AG10803 (cell line): ENCODE measurements around the gene OPA3.
"Not testable (repeated sequence)": the region's sequence is repeated elsewhere in the genome, so short reads cannot be mapped to it uniquely, and the experiment has no call there.

Experiments used
- DNase-seq: peaks from one replicate; pipeline ENCODE4 v3.0.0; 2010; ENCODE audit warnings: low read depth
- H3K4me3 ChIP-seq: 2 replicates; pipeline ENCODE4 v1.5.1; 2011; ENCODE audit warnings: mild to moderate bottlenecking, low read length, control low read depth
- CTCF ChIP-seq: conservative IDR thresholded peaks from 2 replicates; pipeline ENCODE4 v1.5.1; 2011; ENCODE audit warnings: mild to moderate bottlenecking, low read length, control low read depth, inconsistent platforms

The OPA3 gene

DNA sequence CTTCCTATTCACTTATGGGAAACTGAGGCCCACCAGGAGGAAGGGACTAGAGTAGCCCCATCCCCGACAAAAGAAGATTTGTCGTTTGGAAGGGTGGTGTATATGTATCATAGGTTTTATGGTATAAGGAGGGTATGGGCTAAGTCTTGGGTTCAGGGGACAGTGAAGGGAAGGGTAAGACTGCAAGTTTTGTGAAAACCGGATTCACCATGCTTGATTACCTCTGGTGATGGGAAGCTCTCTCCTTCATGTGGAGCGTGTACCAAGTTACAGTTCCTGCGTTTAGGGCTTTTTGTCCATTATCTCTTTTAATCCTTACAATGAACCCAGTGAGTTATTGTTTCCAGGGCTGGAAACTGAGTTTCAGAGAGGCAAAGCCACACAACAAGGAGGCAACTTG, 73.5 kb downstream of the OPA3 start:
- H3K4me3 ChIP-seq = no peak overlapping the region
- no peak for TF ChIP-seq CTCF
- no peak for DNase-seq

DNA sequence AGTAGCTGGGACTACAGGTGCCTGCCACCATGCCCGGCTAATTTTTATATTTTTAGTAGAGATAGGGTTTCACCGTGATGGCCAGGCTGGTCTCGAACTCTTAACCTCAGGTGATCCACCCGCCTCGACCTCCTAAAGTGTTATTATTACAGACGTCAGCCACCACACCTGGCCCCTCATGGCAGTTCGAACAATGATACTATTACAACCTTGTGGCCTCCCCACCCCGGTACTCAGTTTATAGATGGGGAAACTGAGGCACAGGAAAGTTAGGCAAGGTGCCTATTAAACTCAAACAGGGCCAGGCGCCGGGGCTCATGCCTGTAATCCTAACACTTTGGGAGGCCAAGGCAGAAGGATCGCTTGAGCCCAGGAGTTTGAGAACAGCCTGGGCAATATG, 74.2 kb downstream of the OPA3 start:
- DNase-seq = not testable (repeated sequence)
- peak overlapping the region; percentile 97; the same call in 1 of the 2 replicates for H3K4me3 ChIP-seq

- DNase-seq = no peak
- TF ChIP-seq CTCF = no peak
- peak overlapping the region; percentile 97 for H3K4me3 ChIP-seq
These were observed 74.9 kb downstream of the OPA3 start for GRCh38 chr19:45509692-45510015.

DNA sequence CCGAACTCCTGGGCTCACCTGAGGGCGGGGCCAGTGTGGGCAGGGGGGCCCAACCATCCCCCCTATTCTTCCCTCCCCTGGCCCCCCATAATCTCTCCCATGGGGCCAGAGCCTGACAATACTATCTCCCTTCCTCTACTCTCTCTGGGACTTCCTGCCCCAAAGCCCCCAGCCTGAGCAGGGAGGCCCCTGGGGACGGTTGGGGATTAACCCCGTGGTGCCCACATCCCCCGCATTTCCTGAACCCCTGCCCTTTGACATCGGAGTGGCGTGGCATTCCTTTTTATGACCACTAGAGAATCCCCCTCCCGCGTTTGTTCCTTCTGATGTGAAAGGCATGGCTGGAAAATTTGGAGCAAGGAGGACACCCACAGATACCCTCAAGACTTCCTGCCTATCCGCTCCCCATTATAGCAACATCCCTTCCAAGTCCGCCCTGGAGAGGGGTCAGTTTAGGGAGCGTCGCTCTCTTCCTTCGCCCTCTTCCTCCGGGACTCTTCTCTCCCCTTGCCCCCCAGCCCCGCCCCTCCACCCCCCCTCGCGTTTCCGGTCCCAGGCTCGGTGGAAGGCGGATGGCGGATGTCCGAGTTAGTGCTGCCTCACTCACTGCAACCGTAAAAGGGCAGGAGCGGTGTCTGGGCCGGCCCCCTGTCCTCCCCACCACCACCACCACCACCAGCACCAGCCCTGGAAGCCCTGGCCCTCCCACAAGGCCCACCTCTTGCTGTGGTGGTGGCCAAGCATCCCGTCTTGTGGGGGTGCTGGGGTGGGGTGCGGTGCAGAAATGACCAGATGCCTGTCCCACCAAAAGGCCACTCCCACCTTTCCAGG, 75.5 kb downstream of the OPA3 start:
- DNase-seq = peak; percentile 66
- no peak for TF ChIP-seq CTCF

GRCh38 chr19:45508417-45508860, 76.2 kb downstream of the OPA3 start:
- no peak for DNase-seq
- H3K4me3 ChIP-seq = peak overlapping the region; percentile 97
- no peak for TF ChIP-seq CTCF

More for the DNA sequence above, 75.5 kb downstream of the OPA3 start:
- peak overlapping the region; percentile 97 for H3K4me3 ChIP-seq

DNA sequence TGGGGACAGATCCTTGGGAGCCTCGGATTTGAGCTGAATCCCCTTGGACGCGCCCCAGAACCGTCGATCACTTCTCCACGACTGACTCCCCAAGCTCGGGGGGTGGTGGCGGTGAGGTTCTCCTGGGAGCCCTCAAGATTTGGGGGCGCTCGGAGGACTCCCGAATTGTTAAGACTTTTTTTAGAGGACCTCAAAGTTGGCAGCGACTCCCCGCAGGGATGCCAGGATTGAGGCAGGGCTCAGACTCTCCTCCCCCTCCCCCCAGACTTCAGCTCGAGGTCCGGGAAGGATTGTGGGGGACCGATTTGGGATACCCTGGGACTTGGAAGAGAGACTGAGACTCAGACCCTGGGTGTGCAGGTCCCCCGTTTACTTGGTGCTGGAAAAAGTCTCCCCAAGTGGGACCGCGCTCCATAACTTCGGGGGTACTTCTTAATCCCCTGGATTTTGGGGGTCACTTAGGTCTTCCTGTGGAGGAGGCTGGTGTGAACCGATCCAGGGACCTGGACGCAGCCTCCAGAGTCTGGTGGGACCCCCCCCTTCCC, 76.7 kb downstream of the OPA3 start:
- no peak for TF ChIP-seq CTCF
- peak overlapping the region; percentile 97 for H3K4me3 ChIP-seq
- DNase-seq = no peak

DNA sequence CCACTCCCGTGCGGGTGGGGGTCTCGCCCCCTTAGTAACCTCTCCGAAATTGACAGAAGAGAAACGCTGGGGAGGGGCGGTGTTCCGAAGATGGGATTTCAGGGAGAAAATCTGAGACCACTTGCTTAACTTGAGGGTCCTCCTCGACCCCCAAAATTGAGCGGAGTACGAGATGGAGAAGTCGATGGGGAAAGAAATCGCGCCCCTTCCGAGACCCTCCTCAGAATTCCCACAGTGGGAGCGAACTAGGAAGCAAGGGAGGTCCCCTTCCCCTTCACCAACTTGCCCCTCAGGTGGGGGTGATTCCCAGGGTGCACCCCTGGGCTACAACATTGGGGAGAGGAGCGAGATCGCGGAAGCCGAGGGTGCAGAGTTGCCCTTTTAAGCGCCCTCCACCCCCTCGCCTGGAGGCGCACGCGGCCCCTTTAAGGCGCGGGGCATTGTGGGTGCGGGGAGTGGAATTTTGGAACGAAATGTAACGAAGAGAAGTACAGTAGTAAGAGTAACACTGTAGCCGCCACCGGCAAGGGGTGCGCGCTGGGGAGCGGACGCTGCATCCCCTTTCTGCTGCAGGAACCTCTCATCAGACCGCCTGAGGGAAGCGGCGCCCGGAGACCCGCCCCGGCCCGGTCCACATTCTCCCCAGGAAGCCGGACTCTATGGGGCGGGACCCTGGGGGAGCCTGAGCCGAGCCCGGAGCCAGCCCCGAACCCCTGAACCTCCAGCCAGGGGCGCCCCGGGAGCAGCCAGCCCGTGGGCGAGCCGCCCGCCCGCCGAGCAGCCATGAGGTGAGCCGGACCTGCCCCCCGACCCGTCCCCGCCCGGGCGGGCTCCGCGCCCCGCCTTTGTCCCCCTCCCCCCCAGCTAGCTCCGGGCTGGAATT, 77.4 kb downstream of the OPA3 start, which contains the start of gene VASP:
VASP (plus strand) TSS at position 491 of the 883 bp plus-strand sequence; CDS start at position 784, 293 bp downstream.
- H3K4me3 ChIP-seq = peak within 1 kb of the TSS; percentile 97
- TF ChIP-seq CTCF = no peak
- DNase-seq = peak; percentile 78
